Fibroblast of skin of right quadriceps (primary cell): ENCODE measurements around the gene ATOSA.
A peak's percentile ranks its signal among the peaks of the same experiment; 100 is the strongest.

Experiments used
- DNase-seq: peaks from one replicate; pipeline ENCODE4 v3.0.0-alpha.2; 2013

ATOSA gene

DNA sequence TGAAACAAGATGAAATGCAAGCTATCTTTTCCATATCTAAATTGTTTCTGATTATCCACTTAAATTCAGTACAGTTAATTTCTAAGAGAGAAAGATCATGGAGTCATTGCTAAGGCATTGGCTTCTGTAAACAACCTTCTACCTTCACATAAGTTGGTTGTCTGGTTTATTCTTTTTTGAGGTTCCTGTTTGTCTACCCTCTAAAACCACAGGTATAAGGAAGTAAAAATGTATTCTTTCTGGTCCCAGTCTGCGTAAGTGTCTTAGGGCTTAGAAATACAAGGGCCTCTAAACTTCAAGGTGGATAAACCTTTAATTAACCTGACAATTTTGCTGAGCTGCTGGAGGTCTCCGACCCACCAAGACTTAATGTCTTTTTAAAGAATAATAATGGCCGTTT, 3.6 kb upstream of the ATOSA start:
- no peak for DNase-seq

GRCh38 chr15:52682200-52682599, 3.0 kb upstream of the ATOSA start:
- no peak for DNase-seq

- no peak for DNase-seq
Measured at GRCh38 chr15:52681441-52681840, 2.3 kb upstream of the ATOSA start.

GRCh38 chr15:52680761-52681160, 1.6 kb upstream of the ATOSA start:
- no peak for DNase-seq

- peak; percentile 14 for DNase-seq
Measured at GRCh38 chr15:52680041-52680391, 828 bp upstream of the ATOSA start.

GRCh38 chr15:52678468-52679231, 538 bp downstream of the ATOSA start:
- DNase-seq = peak; percentile 42

- peak; percentile 56 for DNase-seq
Measured at GRCh38 chr15:52677593-52678467, 1.4 kb downstream of the ATOSA start.

GRCh38 chr15:52674831-52675230, 4.4 kb downstream of the ATOSA start:
- no peak for DNase-seq

GRCh38 chr15:52673734-52674133, 5.5 kb downstream of the ATOSA start:
- DNase-seq = no peak

GRCh38 chr15:52673312-52673711, 5.9 kb downstream of the ATOSA start:
- no peak for DNase-seq

GRCh38 chr15:52672661-52673060, 6.5 kb downstream of the ATOSA start:
- no peak for DNase-seq

DNA sequence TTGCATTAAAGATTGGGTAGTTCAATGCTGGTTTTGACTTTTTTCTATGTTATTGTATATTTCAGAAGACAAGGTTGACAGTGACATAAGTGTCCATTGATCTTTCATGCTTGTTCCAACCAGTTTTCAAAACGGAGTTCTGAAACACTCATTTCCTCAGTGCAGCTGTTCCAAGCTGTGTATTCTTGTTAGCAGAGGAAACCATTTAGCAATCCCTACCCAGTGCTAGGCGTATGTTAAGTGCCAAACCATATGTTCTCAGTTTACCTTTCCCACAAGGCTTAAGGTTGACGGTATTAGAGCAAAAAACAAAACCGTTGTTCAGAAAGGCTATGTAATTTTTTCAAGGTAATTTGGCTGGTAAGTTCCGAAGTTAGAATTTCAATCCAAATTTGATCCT, 9.1 kb downstream of the ATOSA start:
- DNase-seq = no peak

- peak; percentile 1 for DNase-seq
Measured at GRCh38 chr15:52668133-52668532, 11.1 kb downstream of the ATOSA start.

DNA sequence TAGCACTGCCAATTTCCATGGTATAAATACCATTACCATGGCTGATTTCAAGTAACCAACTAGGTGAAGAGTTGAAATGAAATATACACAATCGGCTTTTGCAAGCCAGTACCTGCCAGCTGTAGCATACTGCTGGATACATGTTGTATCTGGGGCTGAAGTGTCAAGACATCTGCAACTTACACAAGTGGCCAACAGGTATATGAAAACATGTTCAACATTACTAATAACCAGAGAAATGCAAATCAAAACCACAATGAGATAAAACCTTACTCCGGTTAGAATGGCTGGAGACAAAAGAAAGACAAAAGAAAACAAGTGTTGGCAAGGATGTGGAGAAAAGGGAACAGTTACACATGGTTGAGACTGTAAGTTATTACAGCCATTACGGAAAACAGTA, 11.6 kb downstream of the ATOSA start:
- no peak for DNase-seq

DNA sequence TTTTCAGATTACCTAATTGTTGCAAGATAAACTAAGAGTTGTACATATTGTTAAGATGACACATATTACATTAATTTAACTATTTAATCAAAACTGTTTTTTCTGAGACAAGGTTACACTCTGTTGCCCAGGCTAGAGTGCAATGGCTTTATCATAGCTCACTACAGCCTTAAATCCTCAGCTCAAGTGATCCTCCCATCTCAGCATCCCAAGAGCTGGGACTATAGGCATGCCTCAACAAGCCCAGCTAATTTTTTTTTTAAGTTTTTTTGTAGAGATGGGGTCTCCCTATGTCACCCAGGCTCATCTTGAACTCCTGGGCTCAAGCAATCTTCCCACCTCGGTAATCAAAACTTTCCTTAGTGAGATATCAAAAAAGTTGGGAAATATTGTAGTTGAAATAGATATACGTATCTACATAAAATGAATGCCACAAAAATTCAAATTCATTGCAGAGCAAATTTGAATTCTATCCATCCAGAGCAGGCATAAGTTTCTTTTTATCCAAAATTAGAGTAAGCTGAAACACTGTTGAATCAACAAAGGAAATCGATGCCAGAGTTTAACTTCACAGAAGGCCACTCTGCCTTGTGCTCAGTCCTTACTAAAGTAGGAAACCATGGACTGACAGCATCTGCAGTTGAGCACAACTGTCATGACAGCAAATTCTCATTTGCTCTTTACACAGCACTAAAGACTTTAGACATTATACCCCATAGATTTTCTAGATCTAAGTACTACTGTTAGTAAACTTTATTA, 15.5 kb downstream of the ATOSA start:
- DNase-seq = no peak

GRCh38 chr15:52661909-52662308, 17.3 kb downstream of the ATOSA start:
- no peak for DNase-seq

GRCh38 chr15:52660192-52660591, 19.0 kb downstream of the ATOSA start:
- no peak for DNase-seq

GRCh38 chr15:52658955-52659354, 20.2 kb downstream of the ATOSA start:
- no peak for DNase-seq

GRCh38 chr15:52657338-52657737, 21.9 kb downstream of the ATOSA start:
- peak; percentile 75 for DNase-seq

DNA sequence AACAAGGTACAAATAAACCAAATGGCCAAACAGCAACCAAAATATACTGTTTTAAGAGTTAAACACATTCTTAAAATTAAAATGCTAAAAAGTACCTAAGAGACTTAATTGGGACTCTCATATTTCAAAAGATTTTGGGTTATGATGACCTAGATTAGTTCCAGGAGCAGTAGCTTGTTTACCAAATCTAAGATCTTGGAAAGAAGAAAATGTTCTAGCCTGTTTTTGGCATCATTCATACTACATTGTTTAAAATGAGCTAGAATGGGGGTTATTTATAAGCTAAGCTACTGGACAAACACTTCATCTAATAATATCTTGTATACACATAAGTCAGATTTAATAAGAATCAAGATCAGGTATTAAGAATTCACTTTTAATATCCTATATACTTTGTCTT, 22.8 kb downstream of the ATOSA start:
- no peak for DNase-seq

GRCh38 chr15:52653431-52653964, 25.7 kb downstream of the ATOSA start:
- peak; percentile 89 for DNase-seq

GRCh38 chr15:52652984-52653383, 26.2 kb downstream of the ATOSA start:
- peak; percentile 71 for DNase-seq

DNA sequence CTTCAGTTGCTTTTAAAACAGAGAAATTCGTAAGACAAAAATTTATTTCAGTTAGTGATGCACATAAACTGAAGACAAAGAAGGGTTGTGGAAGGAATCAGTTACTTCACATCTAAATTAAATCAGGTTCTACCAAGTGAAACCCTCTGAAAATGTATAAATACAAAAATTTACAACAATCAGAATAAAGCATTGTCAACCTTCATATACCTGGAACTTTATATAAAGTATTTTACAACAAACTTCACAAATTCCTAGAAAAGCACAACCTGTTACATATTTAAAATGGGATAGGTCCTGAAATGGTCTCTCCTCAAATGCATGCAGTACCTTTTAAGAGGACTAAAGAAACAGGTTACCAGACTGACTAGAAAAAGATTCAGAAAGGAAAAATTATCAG, 26.9 kb downstream of the ATOSA start:
- DNase-seq = no peak
